Endothelial cell of umbilical vein (primary cell): ENCODE results near the gene CASK. TPM values are rescaled to one million over a fixed set of nuclear protein-coding genes. Genes with fewer than 3 reads are reported as not detected.

Source experiments
- BruUV-seq: library from RNA; stranded (reverse); fragments of 400-500 nt; replicated peaks from 2 replicates; lab custom pipeline; 2021; lab: Mats Ljungman, UMichigan
- CTCF ChIA-PET: fragments of 300-600, 350-600 bp; sonication (Branson Sonifier 250); formaldehyde crosslinking; loops from one replicate; lab custom pipeline; 2021; ENCODE audit warnings: antibody characterized with exemption, inconsistent platforms; lab: Charles Lee
- POLR2A ChIA-PET: fragments of 300-600, 350-600 bp; sonication (Branson Sonifier 250); formaldehyde crosslinking; loops from one replicate; lab custom pipeline; 2021; ENCODE audit warnings: antibody characterized with exemption, inconsistent platforms; lab: Charles Lee
- DNase-seq: peaks from one replicate; pipeline ENCODE4 v3.0.0-alpha.2; 2011; ENCODE audit warnings: low read depth, low spot score
- FAIRE-seq: peaks from 2 replicates; lab custom pipeline; 2011; peaks lifted over from hg19 to GRCh38; lab: Jason Lieb, UNC
- H2AFZ ChIP-seq: 2 replicates; pipeline ENCODE4 v1.6.0; 2012; ENCODE audit warnings: low read depth, low read length, control low read depth, inconsistent platforms
- H3K27ac ChIP-seq: 2 replicates; pipeline ENCODE4 v1.5.1; 2011; ENCODE audit warnings: low read depth, mild to moderate bottlenecking, control low read depth, low read length, moderate library complexity; ENCODE audit not compliant: insufficient read depth
- H3K27me3 ChIP-seq, 2 experiments: 2 replicates each; pipeline versions ENCODE4 v1.6.0 to v1.6.1; 2011; ENCODE audit warnings: low read length in 2 of 2, mixed read lengths in 1 of 2; ENCODE audit not compliant: control insufficient read depth in 2 of 2, insufficient read depth in 2 of 2
- H3K36me3 ChIP-seq, 2 experiments: 2 replicates in 1 of 2; 3 replicates in 1 of 2; pipeline ENCODE4 v1.5.1; 2011; ENCODE audit warnings: low read length in 2 of 2, mild to moderate bottlenecking in 1 of 2, moderate library complexity in 1 of 2; ENCODE audit not compliant: control insufficient read depth in 2 of 2, insufficient read depth in 2 of 2; ENCODE audit errors: extremely low read depth in 1 of 2
- H3K4me1 ChIP-seq: 3 replicates; pipeline ENCODE4 v1.5.1; 2011; ENCODE audit warnings: mild to moderate bottlenecking, low read length; ENCODE audit not compliant: control insufficient read depth, insufficient read depth; ENCODE audit errors: extremely low read depth
- H3K4me2 ChIP-seq: 2 replicates; pipeline ENCODE4 v1.6.1; 2011; ENCODE audit warnings: low read length, control low read depth, mixed read lengths; ENCODE audit not compliant: insufficient read depth
- H3K4me3 ChIP-seq, 3 experiments: fragments of 200-600 bp in 1 of 3; sonication (generic), shearing (Covaris generic) in 1 of 3; replicated peaks in 1 of 3; 2 replicates each; pipeline ENCODE4 v1.5.1; 2011 to 2016; ENCODE audit warnings: control low read depth in 3 of 3, low read length in 3 of 3, mild to moderate bottlenecking in 2 of 3, inconsistent platforms in 1 of 3, low read depth in 1 of 3, moderate library complexity in 1 of 3; ENCODE audit not compliant: insufficient read depth in 1 of 3
- H3K79me2 ChIP-seq: 2 replicates; pipeline ENCODE4 v1.6.0; 2012; ENCODE audit warnings: low read length, inconsistent platforms; ENCODE audit not compliant: control insufficient read depth, insufficient read depth
- H3K9ac ChIP-seq: replicated peaks from 2 replicates; pipeline ENCODE3; 2011; ENCODE audit warnings: low read length, control low read depth; ENCODE audit not compliant: insufficient read depth; ENCODE audit errors: extremely low read depth
- H3K9me1 ChIP-seq: replicated peaks from 3 replicates; pipeline ENCODE4 v1.6.0; 2011; ENCODE audit warnings: mild to moderate bottlenecking, low read length; ENCODE audit not compliant: control insufficient read depth, insufficient read depth; ENCODE audit errors: extremely low read depth
- H3K9me3 ChIP-seq: replicated peaks from 2 replicates; pipeline ENCODE4 v1.5.1; 2012; ENCODE audit warnings: low read length, inconsistent platforms; ENCODE audit not compliant: control insufficient read depth, insufficient read depth
- H4K20me1 ChIP-seq: replicated peaks from 2 replicates; pipeline ENCODE3; 2011; ENCODE audit warnings: mild to moderate bottlenecking, low read length; ENCODE audit not compliant: control insufficient read depth, insufficient read depth; ENCODE audit errors: extremely low read depth
- EZH2 ChIP-seq: IDR thresholded peaks from 2 replicates; pipeline ENCODE4 v1.6.1; 2012; ENCODE audit warnings: borderline replicate concordance, low read depth, mild to moderate bottlenecking, moderate library complexity, low read length, inconsistent platforms; ENCODE audit not compliant: severe bottlenecking
- FOS ChIP-seq: IDR thresholded peaks from 2 replicates; pipeline ENCODE4 v1.6.1; 2011; ENCODE audit warnings: mild to moderate bottlenecking, low read length, moderate library complexity, borderline replicate concordance; ENCODE audit not compliant: insufficient read depth
- GATA2 ChIP-seq: IDR thresholded peaks from 2 replicates; pipeline ENCODE4 v1.7.0; 2011; ENCODE audit warnings: low read depth, mild to moderate bottlenecking, moderate library complexity, mixed read lengths, low read length; ENCODE audit not compliant: insufficient read length, insufficient read depth
- JUN ChIP-seq: IDR thresholded peaks from 2 replicates; pipeline ENCODE4 v1.6.1; 2011; ENCODE audit warnings: borderline replicate concordance, low read depth; ENCODE audit not compliant: insufficient read length, insufficient read depth
- MAX ChIP-seq: IDR thresholded peaks from 2 replicates; pipeline ENCODE4 v1.6.1; 2011; ENCODE audit not compliant: insufficient read depth, insufficient read length
- MYC ChIP-seq: IDR thresholded peaks from one replicate; pipeline ENCODE4 v1.6.1; 2011; ENCODE audit warnings: mild to moderate bottlenecking, low read depth, low read length
- POLR2A ChIP-seq: IDR thresholded peaks from 2 replicates; pipeline ENCODE4 v1.6.1; 2012; ENCODE audit warnings: low read depth, mild to moderate bottlenecking, control low read depth, low read length
- POLR2AphosphoS5 ChIP-seq: IDR thresholded peaks from 2 replicates; pipeline ENCODE4 v1.6.1; 2012; ENCODE audit warnings: low read depth, mild to moderate bottlenecking, control low read depth, low read length, moderate library complexity; ENCODE audit not compliant: insufficient read depth
- dilution Hi-C: fragments of 300-500 bp; cut with MboI; formaldehyde crosslinking; loops from one replicate; pipeline ENCODE4 v1.15.0; 2019; ENCODE audit warnings: low sequenced_read_pairs; ENCODE audit not compliant: extremely low pct_ligation_motif_present
- intact Hi-C: fragments of 100-400 bp; cut with micrococcal nuclease; formaldehyde crosslinking; loops from one replicate; pipeline ENCODE4 v1.10.0; 2022
- polyA plus RNA-seq, 4 experiments: library from polyadenylated mRNA; depleted of rRNA in 3 of 4; stranded (reverse) in 3 of 4; unstranded in 1 of 4; fragments of >200 nt; gene quantifications; 2 replicates each; pipeline versions ENCODE4 v1.2.1 to v1.2.3, GENCODE V29; 2011 to 2012; ENCODE audit warnings: missing spikeins in 1 of 4
- total RNA-seq: library from RNA; stranded (reverse); gene quantifications from 2 replicates; pipeline ENCODE4 v1.2.3, GENCODE V29; 2021
- TF ChIP-seq, protein P1 (sequence below), 2 donors: IDR thresholded peaks; 1 replicate in 1 of 2; 2 replicates in 1 of 2; pipeline ENCODE4 v1.5.1; 2011; ENCODE audit warnings: low read length in 2 of 2, mild to moderate bottlenecking in 2 of 2, moderate library complexity in 2 of 2, control low read depth in 1 of 2, inconsistent platforms in 1 of 2, low read depth in 1 of 2; ENCODE audit not compliant: insufficient read depth in 1 of 2; ENCODE audit errors: extremely low read depth in 1 of 2

The CASK gene
- total and polyA plus RNA-seq, 2 donors (not counting 3 experiments of a cell fraction or from before 2014, with no cell fraction given), result 6.4 to 30.4 TPM

GRCh38 chrX:41705042-41705441 is 218.3 kb downstream of the CASK start:
- Histone ChIP-seq H3K79me2 (no peaks in the 10 kb centered on the region), H3K4me1 (no peaks in the 10 kb centered on the region), H3K9ac (no peak overlapping the region), H3K4me2 (no peak overlapping the region), H2AFZ (no peak overlapping the region), H3K9me3 (no peaks in the 10 kb centered on the region), H3K4me3 (no peak overlapping the region), H3K27me3 (no peaks in the 10 kb centered on the region), H3K27ac (no peak overlapping the region), H4K20me1 (no peaks in the 10 kb centered on the region), H3K9me1 (no peaks in the 10 kb centered on the region), H3K36me3 (no peaks in the 10 kb centered on the region)
- intact Hi-C loops (no loop called here), dilution Hi-C loops (no loop called here)
- DNase-seq, result no peak
- BruUV-seq, result no TSS peak
- TF ChIP-seq FOS (no peak), POLR2AphosphoS5 (no peak), EZH2 (no peak), JUN (no peak), POLR2A (no peak), MYC (no peak), MAX (no peak), GATA2 (no peak)
- TF ChIP-seq, protein P1, sequence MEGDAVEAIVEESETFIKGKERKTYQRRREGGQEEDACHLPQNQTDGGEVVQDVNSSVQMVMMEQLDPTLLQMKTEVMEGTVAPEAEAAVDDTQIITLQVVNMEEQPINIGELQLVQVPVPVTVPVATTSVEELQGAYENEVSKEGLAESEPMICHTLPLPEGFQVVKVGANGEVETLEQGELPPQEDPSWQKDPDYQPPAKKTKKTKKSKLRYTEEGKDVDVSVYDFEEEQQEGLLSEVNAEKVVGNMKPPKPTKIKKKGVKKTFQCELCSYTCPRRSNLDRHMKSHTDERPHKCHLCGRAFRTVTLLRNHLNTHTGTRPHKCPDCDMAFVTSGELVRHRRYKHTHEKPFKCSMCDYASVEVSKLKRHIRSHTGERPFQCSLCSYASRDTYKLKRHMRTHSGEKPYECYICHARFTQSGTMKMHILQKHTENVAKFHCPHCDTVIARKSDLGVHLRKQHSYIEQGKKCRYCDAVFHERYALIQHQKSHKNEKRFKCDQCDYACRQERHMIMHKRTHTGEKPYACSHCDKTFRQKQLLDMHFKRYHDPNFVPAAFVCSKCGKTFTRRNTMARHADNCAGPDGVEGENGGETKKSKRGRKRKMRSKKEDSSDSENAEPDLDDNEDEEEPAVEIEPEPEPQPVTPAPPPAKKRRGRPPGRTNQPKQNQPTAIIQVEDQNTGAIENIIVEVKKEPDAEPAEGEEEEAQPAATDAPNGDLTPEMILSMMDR (IDR thresholded peaks at IDR 0.05; ENCODE audit: extremely low read depth in 1 of 2, insufficient read depth in 1 of 2, low read depth in 1 of 2, low read length in 2 of 2), result no peak
- CTCF ChIA-PET, result interaction anchor here (1.5 kb wide), 1 partner anchor 40 kb away, joined by 3 read pairs; no protein-coding TSS in a partner anchor
- FAIRE-seq, result no peak
- POLR2A ChIA-PET, result no interaction called here
